Fibroblast of mammary gland (primary cell): ENCODE data around the gene ASB11.

Experiments
- DNase-seq: peaks from one replicate; pipeline ENCODE4 v3.0.0-alpha.2; 2010; ENCODE audit warnings: low read depth
- H3K4me3 ChIP-seq: 2 replicates; pipeline ENCODE4 v1.5.1; 2011; ENCODE audit warnings: low read depth, mild to moderate bottlenecking, low read length, moderate library complexity; ENCODE audit not compliant: control insufficient read depth
- CTCF ChIP-seq: conservative IDR thresholded peaks from 2 replicates; pipeline ENCODE4 v1.5.1; 2011; ENCODE audit warnings: low read depth, low read length, inconsistent platforms; ENCODE audit not compliant: control insufficient read depth, insufficient read depth

ASB11 gene

GRCh38 chrX:15344106-15344505, 28.7 kb upstream of the ASB11 start:
- TF ChIP-seq CTCF, result no peak
- DNase-seq, result no peak
- H3K4me3 ChIP-seq, result no peak overlapping the region

- no peak for TF ChIP-seq CTCF
- H3K4me3 ChIP-seq, result no peak overlapping the region
- DNase-seq, result peak; percentile 76
These were observed 27.6 kb upstream of the ASB11 start for GRCh38 chrX:15343075-15343476.

GRCh38 chrX:15340867-15341266, 25.4 kb upstream of the ASB11 start:
- DNase-seq, result no peak
- no peak for TF ChIP-seq CTCF
- H3K4me3 ChIP-seq, result no peak overlapping the region

- no peak for TF ChIP-seq CTCF
- peak; percentile 71 for DNase-seq
- peak overlapping the region; percentile 52 for H3K4me3 ChIP-seq
These were observed 20.6 kb upstream of the ASB11 start for GRCh38 chrX:15336023-15336413.

- peak within 1 kb of the TSS; percentile 73 for H3K4me3 ChIP-seq
- no peak for TF ChIP-seq CTCF
- peak; percentile 95 for DNase-seq
These were observed 19.9 kb upstream of the ASB11 start, which contains the start of gene PIGA for GRCh38 chrX:15335135-15336022. Gene PIGA (minus strand): TSS chrX:15335523. CDS start chrX:15331930, 3,593 bp downstream.

GRCh38 chrX:15334561-15334960, 19.1 kb upstream of the ASB11 start:
- no peak for TF ChIP-seq CTCF
- peak overlapping the region; percentile 73 for H3K4me3 ChIP-seq
- DNase-seq, result peak; percentile 35

- no peak overlapping the region for H3K4me3 ChIP-seq
- no peak for TF ChIP-seq CTCF
These were observed 13.4 kb upstream of the ASB11 start for GRCh38 chrX:15328821-15329220.

More at GRCh38 chrX:15328821-15329220, 13.4 kb upstream of the ASB11 start:
- DNase-seq, result no peak
